ENCODE measurements around the gene ERC2.

- TF ChIP-seq CTCF (IDR thresholded peaks at IDR 0.05) (no peak), POLR2A (IDR thresholded peaks at IDR 0.05) (no peak), EP300 (IDR thresholded peaks at IDR 0.05) (no peak), POLR2AphosphoS5 (IDR thresholded peaks at IDR 0.05) (no peak)
These were observed 355.0 kb downstream of the ERC2 start for GRCh38 chr3:56113231-56113630.

Measured in upper lobe of left lung (tissue), 4 donors.